ENCODE measurements around the gene MYADM.
A peak's percentile ranks its signal among the peaks of the same experiment; 100 is the strongest.

The MYADM gene

GRCh38 chr19:53864308-53864836, 3.3 kb upstream of the MYADM start:
- TF ChIP-seq, protein P1, sequence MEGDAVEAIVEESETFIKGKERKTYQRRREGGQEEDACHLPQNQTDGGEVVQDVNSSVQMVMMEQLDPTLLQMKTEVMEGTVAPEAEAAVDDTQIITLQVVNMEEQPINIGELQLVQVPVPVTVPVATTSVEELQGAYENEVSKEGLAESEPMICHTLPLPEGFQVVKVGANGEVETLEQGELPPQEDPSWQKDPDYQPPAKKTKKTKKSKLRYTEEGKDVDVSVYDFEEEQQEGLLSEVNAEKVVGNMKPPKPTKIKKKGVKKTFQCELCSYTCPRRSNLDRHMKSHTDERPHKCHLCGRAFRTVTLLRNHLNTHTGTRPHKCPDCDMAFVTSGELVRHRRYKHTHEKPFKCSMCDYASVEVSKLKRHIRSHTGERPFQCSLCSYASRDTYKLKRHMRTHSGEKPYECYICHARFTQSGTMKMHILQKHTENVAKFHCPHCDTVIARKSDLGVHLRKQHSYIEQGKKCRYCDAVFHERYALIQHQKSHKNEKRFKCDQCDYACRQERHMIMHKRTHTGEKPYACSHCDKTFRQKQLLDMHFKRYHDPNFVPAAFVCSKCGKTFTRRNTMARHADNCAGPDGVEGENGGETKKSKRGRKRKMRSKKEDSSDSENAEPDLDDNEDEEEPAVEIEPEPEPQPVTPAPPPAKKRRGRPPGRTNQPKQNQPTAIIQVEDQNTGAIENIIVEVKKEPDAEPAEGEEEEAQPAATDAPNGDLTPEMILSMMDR (IDR thresholded peaks at IDR 0.05; ENCODE audit: borderline replicate concordance, insufficient read depth, low read depth, low read length), result no peak
- H3K4me3 ChIP-seq (ENCODE audit: low read depth, low read length), result no peak overlapping the region

DNA sequence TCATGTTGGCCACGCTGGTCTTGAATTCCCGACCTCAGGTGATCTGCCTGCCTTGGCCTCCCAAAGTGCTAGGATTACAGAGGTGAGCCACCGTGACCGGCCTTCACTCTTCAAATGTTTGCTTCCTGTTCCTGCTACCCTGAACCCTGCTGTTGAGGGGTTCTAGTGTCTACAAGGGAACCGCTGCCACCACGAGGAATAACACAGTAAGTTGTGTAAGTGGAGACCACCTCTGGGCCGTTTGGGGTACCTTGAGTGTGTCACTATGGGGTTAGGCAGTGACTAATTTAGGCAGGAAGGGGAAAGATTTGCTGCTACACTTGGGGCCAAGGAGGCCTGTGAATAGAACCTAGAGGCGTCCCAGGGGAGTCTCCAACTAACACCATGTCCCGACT, 2.2 kb upstream of the MYADM start:
- no peak overlapping the region for H3K4me3 ChIP-seq (ENCODE audit: low read depth, low read length)
- TF ChIP-seq, protein P1 (IDR thresholded peaks at IDR 0.05; ENCODE audit: borderline replicate concordance, insufficient read depth, low read depth, low read length), result no peak

DNA sequence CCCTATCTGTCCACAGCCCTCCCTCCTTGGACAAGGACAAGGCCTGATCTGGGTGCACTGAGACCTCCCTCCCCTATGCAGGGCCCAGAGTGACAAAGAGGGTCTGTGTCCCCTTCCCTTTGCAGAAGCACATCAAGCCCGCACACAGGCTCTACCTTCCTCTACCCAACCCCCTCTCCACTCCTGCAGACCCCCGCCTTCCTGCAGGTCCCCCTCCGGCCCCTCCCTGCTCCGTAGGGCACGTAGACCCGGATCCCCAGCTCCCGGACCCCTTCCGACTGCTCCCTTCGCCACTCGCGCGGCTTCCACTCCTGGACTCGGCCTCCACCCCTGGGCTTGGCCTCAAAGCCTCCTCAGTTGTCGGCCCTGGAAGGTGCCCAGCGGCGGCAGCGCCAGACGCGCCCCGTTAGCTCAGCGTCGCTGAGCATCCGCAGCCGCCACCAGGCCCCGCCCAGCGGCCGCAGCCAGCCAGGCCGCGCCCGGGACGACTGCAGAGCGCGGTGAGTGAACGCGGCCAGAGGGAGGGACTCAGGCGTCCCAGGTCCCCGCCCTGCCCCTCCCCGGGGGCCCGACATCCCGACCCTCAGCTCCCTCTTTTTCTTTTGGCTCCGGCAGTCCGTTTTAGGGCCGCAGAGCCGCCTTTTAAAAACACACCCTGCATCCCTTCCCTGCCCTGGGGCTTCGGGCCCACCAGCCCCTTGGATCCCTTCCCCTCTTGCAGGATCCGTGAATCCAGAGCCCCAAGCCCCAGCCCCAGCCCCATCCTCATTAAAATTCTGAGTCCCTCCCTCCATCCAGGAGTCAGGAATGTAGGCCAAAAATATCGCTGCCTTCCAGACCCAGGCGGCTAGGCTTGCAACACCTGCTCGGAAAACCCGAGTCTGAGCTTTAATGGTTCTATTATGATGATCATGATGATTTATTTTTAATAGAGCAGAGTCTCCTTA, 1.5 kb upstream of the MYADM start:
- TF ChIP-seq, protein P1 (IDR thresholded peaks at IDR 0.05; ENCODE audit: borderline replicate concordance, insufficient read depth, low read depth, low read length), result no peak
- H3K4me3 ChIP-seq (ENCODE audit: low read depth, low read length), result no peak overlapping the region

DNA sequence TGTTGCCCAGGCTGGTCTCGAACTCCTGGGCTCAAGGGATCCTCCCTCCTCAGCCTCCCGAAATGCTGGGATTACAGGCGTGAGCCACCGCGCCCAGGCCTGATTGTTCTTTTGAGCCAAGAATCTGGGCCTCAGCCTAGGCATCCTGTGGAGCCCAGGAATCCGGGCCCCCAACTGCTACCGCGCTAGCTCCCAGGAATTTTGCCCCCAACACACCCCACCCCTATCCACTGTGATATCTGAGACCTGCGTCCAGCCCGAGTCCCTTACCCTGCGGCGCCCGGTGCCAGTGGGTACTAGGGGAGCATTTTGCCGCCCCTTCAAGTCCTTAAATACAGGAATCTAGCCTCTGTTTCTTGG, 838 bp upstream of the MYADM start:
- TF ChIP-seq, protein P1 (IDR thresholded peaks at IDR 0.05; ENCODE audit: borderline replicate concordance, insufficient read depth, low read depth, low read length), result no peak
- H3K4me3 ChIP-seq (ENCODE audit: low read depth, low read length), result no peak overlapping the region

- TF ChIP-seq, protein P1 (IDR thresholded peaks at IDR 0.05; ENCODE audit: borderline replicate concordance, insufficient read depth, low read depth, low read length), result no peak
- H3K4me3 ChIP-seq (ENCODE audit: low read depth, low read length), result peak overlapping the region; percentile 51
Observed at GRCh38 chr19:53868091-53868891, 608 bp downstream of the MYADM start.

GRCh38 chr19:53868892-53869804, 1.5 kb downstream of the MYADM start:
- TF ChIP-seq, protein P1 (IDR thresholded peaks at IDR 0.05; ENCODE audit: borderline replicate concordance, insufficient read depth, low read depth, low read length), result no peak
- peak overlapping the region; percentile 51 for H3K4me3 ChIP-seq (ENCODE audit: low read depth, low read length)

DNA sequence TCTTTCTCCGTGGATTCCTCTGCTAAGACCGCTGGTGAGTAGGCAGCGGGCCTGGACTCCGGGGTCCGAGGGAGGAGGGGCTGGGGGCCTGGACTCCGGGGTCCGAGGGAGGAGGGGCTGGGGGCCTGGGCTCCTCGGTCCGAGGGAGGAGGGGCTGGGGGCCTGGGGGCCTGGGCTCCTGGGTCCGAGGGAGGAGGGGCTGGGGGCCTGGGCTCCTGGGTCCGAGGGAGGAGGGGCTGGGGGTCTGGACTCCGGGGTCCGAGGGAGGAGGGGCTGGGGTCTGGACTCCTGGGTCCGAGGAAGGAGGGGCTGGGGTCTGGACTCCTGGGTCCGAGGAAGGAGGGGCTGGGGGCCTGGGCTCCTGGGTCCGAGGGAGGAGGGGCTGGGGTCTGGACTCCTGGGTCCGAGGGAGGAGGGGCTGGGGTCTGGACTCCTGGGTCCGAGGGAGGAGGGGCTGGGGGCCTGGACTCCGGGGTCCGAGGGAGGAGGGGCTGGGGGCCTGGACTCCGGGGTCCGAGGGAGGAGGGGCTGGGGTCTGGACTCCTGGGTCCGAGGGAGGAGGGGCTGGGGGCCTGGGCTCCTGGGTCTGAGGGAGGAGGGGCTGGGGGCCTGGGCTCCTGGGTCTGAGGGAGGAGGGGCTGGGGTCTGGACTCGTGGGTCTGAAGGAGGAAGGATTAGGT, 2.3 kb downstream of the MYADM start:
- H3K4me3 ChIP-seq (ENCODE audit: low read depth, low read length), result peak overlapping the region; percentile 51

All from GM12875 (cell line).